ENCODE data around the gene P2RX4.

DNA sequence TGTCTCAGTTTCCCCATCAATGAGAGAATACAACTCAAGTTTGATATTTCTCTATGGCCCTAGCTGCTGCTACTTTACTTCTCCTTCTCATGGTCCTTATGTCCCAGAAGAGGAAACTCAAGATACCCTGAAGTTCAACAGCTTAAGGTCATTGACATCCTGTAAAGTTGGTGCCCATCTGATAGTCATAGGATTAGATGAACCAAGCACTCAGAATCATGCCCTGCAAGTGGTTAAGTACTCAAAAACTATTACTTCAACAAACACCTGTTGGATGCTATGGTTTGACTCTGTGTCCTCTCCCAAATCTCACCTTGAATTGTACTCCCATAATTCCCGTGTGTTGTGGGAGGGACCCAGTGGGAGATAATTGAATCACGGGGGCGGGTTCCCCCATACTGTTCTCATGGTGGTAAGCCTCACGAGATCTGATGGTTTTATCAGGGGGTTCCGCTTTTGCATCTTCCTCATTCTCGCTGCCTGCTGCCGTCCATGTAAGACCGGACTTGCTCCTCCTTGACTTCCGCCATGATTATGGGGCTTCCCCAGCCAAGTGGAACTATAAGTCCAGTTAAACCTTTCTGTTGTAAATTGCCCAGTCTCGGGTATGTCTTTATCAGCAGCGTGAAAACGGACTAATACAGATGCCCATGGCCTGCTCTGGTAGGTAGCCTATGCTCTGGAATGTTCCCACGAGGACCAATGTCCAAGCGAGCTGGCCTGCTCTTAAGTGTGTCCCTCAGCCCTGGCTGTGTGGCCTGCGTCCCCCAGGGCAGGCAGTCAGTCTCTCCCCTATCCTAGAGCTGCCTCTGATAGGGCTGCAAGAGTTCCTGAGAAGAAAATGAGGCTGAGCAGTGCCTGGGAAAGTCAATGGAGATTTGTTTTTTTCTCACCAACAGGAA is 68.5 kb downstream of the P2RX4 start:
- TF ChIP-seq, protein P1, sequence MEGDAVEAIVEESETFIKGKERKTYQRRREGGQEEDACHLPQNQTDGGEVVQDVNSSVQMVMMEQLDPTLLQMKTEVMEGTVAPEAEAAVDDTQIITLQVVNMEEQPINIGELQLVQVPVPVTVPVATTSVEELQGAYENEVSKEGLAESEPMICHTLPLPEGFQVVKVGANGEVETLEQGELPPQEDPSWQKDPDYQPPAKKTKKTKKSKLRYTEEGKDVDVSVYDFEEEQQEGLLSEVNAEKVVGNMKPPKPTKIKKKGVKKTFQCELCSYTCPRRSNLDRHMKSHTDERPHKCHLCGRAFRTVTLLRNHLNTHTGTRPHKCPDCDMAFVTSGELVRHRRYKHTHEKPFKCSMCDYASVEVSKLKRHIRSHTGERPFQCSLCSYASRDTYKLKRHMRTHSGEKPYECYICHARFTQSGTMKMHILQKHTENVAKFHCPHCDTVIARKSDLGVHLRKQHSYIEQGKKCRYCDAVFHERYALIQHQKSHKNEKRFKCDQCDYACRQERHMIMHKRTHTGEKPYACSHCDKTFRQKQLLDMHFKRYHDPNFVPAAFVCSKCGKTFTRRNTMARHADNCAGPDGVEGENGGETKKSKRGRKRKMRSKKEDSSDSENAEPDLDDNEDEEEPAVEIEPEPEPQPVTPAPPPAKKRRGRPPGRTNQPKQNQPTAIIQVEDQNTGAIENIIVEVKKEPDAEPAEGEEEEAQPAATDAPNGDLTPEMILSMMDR (IDR thresholded peaks at IDR 0.05; ENCODE audit: low read depth, low read length) = no peak
- TF ChIP-seq MYC (IDR thresholded peaks at IDR 0.05; ENCODE audit: low read depth, low read length) (no peak), POLR2A (IDR thresholded peaks at IDR 0.05; ENCODE audit: extremely low read depth, insufficient read length) (no peak)

Measured in NB4 (cell line).